NOMO-1 treated with dmso at 0.1 percent for 144 hours (cell line): ENCODE measurements around the gene PPIL4.

Source experiments
- DNase-seq: peaks from one replicate; lab custom pipeline; 2025; ENCODE audit not compliant: unreplicated experiment; lab: John Stamatoyannopoulos, UW

Gene PPIL4, protein sequence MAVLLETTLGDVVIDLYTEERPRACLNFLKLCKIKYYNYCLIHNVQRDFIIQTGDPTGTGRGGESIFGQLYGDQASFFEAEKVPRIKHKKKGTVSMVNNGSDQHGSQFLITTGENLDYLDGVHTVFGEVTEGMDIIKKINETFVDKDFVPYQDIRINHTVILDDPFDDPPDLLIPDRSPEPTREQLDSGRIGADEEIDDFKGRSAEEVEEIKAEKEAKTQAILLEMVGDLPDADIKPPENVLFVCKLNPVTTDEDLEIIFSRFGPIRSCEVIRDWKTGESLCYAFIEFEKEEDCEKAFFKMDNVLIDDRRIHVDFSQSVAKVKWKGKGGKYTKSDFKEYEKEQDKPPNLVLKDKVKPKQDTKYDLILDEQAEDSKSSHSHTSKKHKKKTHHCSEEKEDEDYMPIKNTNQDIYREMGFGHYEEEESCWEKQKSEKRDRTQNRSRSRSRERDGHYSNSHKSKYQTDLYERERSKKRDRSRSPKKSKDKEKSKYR

DNA sequence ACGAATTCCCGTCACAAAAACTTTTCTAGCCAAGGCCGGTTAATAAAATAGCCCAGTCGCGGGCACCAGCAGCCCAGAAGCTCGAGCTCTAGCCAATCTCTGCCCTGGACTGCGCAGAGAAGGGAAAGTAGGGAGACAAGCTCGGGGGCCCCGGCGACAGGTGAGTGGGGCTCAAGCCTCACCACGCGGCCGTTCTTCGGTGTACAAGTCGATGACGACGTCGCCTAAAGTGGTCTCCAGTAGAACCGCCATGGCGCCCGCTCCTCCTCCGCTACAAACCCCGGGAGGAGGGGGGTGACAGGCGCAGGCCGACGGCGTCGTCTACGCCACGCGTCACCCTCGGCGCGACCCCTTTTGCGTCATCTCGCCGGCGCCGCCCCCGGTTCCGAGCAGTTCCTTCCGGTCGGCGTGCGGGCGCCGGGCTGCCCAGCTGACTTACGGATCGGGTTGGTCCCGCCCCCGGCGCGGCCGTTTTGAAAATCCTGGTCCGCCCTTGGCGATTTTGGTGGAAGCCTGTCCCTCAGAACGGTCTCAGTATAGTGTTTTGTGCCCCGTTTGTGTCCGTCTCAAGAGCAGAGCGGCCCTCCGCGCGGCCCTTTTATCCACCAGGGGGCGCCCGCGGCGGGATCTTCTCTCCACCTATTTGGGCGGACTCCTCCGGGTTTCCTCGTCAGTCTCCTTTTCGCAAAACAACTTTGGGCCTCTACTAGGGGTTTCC lies at the start of gene PPIL4:
Gene PPIL4, minus strand, starts transcription at position 290 of the 718 bp plus-strand sequence. Its CDS starts 38 bp downstream, at position 252.
- peak; percentile 89 for DNase-seq

DNA sequence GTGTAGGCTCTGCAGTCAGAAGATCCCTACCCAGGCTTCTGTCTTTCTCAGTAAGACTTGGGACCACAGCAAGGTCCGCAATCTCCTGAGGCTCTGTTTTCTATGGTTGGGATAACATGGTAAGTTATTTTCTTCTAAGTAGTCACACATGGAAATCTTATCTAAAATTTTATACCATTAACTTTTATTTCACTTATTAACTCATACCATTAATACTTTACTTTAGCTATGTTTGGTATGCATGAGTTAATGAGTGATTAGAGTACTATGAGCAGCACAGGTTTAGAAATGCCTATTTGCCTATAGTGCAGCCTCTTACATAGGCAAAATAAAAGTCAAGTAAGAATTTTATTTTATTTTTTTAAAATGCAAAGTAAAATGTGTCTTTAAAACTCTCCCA lies 47.6 kb upstream of the PPIL4 start:
- DNase-seq, result no peak

DNA sequence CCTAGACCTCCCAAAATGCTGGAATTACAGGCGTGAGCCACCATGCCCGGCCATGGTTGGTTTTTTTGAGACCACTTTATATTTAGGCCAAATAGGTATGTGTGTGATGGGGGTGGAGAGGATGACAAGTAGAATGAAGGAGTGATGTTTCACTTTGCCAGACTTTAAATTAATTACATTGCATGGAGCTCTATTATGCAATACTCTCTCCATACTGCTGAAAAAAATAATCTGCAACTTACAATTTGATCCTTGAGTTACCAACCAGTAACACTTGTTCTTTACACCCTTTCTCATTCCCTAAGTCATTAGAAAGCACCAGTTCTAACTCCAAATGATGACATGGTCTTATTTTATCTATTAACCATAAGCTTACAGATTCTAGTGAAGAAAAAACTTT lies 47.1 kb upstream of the PPIL4 start:
- DNase-seq, result no peak

DNA sequence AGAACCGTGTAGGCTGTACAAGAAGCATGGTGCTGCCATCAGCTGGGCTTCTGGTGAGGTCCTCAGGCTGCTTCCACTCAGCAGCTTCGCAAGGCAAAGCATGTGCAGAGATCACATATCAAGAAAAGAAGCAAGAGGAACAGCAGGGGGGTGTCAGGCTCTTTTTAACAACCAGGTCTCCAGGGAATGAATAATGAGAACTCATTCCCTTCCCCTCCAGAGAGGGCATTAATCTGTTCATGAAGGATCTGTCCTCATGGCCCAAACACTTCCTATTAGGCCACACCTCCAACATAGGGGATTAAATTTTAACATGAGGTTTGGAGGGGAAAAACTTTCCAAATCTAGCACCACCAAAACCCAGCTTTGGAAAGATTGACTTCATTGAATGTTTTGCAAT lies 40.3 kb upstream of the PPIL4 start:
- DNase-seq, result no peak

DNA sequence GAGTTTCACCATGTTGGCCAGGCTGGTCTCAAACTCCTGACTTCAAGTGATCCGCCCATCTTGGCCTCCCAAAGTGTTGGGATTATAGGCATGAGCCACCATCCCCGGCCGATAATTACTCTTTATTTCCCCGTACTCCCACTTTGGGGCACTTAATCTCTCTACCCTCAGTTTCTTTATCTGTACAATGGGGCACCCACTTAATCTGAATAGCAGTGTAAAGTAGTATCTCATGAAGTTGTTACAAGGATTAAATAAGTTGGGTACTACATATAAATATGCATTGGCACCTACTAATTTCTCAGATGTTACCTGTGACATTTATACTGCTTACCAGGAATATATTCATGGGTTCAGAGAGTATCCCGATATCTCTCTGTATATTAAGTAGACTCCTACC lies 35.5 kb upstream of the PPIL4 start:
- no peak for DNase-seq

DNA sequence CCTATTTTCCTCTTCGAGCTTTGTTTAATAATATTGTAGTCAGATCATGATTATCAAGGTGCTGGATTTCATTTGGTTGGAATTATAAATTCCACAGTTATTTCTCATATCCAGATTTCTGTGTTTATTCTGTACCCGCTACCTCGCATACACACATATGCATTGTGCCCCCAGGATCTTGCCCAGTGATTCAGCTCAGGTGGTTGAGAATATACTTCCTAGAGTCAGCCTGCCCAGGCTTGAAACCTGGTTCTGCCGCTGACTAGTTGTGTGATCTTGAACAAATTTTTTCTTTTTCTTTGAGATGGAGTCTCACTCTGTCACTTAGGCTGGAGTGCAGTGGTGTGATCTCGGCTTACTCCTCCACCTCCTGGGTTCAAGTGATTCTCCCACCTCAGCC lies 35.0 kb upstream of the PPIL4 start:
- DNase-seq, result no peak

DNA sequence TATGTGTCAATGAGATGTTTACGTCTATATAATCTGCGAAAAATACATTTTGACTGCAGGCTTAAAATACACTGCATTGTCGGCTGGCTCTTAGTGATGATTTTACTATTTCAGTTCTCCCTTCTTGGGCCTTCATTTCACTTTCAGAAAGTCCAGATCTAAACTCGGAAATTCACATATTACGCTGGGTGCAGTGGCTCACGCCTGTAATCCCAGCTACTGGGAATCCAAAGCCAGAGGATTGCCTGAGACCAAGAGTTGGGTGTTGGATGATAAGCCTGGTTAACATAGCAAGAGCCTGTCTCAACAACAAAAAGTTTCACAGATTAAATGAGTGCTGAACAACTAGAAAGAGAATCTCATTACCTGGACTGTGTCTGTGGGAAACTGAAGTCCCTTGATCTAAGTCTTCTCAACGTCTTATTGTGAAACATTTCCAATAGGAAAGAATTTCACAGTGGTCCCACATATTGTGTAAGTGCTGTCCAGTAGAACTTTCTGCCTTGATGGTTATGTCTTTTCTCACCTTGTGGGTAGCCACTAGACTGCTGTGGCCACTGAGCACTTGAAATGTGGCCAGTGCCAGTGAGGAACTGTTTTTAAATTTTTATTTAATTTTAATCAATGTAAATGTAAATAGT lies 22.2 kb upstream of the PPIL4 start:
- no peak for DNase-seq

DNA sequence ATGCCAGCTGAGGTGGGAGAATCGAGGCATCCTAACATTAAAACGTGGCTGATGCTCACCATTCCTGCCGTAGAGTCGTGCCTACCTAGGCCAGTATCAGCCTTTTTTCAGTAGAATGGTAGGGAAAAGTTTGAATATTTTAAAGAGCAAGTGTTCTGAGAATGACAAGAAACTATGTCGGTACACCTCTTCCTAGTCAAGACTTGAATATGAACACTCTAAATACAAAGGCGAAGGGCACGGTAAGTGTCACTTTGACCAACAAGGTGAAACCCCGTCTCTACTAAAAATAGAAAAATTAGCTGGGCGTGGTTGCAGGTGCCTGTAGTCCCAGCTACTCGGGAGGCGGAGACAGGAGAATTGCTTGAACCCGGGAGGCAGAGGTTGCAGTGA lies 21.3 kb upstream of the PPIL4 start:
- no peak for DNase-seq

DNA sequence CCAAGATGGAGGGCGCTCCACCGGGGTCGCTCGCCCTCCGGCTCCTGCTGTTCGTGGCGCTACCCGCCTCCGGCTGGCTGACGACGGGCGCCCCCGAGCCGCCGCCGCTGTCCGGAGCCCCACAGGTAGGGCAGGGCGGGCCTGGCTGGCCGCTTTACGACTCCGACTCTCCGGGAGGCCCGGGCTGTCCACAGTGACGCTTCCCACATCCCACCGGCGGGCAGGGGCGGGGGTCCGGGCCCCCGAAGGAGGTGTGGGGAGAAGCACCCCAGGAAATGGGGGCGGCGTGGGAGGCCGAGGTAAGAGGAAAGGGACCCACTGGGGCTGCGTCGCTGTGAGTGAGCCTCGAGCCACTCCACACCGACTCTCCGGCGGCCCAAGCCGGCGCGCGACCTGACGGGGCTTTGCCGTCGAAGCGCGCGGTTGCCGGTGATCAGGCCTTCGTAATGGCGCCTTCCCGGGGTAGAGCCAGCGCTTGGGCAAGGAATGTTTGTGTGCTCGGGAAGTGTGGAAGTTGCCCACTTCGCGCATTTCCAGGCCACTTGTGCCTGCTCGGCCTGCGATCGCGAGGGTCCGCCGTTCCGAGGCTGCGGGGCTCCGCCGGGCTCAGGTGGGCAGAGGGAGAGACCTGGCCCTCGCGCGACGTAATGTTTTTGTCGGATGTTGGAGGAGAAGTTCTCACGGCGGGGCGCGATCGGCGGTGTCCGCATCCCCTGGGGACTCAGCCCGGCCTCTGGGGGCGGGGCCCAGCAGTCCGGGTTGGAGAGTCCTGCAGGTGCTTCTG lies 20.8 kb upstream of the PPIL4 start:
- DNase-seq, result peak; percentile 5

DNA sequence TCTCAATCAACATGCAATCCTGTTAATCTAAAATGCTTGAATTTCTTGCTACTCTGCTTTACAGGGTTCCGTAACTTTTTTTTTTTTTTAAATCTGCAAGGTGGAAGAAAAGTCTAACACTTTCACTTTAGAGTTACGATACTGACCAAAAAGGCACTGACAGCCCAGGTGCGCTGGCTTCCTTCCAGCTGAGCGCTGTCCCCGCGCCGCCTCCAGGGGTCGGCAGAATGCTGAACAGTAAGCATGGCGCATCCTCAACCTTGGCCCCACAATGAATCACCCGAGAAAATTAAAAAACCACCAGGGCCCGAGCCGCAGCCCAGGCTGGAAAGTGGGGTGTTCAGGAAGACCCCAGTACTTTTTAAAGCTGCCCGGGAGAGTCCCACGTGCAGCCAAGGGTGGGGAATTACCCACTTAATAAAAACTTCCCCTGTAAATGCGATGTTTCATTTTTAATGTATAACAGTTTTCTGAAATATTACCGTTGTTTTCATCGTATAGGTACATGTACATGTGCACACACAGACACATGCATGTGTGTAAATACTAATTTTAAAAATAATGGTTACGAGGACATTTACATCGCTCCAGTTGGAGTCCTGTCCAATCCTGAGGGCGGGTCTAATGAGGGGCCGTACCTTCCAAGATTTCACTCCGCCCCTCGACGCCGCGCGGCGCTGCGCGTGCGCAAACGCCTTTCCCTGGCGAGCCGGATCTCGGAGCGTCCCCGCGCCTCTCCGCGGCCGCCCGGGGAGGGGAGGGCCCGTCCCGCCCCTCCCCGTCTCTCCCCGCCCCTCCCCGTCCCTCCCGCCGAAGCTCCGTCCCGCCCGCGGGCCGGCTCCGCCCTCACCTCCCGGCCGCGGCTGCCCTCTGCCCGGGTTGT lies 19.9 kb upstream of the PPIL4 start, which contains the start of gene GINM1:
Gene GINM1, plus strand, starts transcription at position 849 of the 883 bp plus-strand sequence. CDS start 40 bp downstream, outside the sequence.
- peak; percentile 78 for DNase-seq

DNA sequence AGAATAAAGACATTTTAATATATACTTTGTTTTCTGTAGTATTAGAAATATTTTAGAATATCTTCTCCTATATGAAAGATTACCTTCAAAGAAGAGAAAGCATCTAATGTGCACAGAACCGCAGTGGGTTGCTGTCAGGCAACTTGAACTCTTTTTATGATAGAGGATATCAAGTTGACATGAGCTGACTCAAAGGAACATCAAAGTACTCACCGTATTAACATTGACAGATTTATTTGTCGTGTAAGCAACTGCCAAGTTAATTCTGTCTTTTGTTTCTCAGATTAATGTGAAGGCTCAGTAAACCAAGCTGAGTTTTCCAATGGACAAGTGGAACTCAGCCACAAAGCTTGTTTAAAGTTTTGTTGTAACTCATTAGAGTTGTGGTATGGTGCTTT lies 18.1 kb upstream of the PPIL4 start:
- DNase-seq, result no peak

DNA sequence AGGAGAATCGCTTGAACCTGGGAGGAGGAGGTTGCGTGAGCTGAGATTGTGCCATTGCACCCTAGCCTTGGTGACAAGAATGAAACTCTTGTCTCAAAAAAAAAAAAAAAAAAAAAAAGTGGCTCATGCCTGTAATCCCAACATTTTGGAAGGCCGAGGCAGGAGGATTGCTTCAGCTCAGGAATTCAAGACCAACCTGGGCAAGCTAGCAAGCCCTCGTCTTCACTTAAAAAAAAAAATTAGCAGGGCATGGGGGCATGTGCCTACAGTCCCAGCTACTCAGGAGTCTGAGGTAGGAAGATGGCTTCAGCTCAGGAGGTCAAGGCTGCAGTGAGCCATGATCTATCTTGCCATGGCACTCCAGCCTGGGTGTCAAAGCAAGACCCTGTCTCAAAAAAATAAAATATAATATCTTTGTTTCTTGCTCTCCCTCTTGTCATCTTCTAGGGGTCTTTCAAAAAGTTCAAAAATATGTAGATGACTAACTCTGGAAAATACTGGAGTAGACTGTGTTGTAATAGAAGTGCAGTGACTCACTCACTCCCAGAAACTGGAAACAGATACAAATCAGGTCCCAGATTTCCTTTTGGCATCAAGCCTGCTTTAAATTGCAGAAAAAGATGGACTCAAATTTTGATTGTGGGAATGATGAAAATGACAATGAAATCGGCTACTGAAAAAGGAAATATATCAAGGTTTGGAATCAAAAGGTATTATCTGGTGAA lies 17.5 kb upstream of the PPIL4 start:
- DNase-seq, result no peak

DNA sequence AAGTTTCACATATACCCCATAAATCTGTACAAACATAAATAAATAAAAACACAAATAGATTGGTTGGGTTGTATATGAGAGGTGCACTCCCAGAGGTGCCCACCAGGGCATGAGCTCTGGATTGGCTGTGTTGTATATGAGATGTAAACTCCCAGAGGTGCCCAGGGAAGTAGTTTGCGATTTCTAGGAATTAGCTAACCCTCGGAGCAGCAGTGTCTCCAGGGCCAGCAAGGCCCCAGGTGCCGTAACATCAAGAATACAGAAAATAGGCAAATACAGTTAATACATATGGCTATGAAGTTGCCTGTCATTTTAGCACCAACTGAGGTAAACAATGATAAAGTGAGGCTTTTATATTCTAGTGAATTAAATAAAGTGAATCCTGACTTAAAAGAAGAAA lies 14.9 kb upstream of the PPIL4 start:
- DNase-seq, result no peak

DNA sequence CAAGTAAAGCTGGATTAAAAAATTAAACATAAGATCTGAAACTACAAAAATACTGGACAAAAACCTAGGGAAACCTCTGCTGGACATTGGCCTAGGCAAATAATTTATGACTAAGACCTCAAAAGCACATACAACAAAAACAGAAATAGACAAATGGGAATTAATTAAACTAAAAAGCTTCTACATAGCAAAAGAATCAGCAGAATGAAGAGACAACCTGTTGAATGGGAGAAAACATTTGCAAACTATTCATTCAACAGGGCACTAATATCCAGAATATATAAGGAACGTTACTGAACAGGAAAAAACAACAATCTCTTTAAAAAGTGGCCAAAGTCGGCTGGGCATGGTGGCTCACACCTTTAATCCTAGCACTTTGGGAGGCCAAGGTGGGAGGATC lies 13.5 kb upstream of the PPIL4 start:
- DNase-seq, result no peak

DNA sequence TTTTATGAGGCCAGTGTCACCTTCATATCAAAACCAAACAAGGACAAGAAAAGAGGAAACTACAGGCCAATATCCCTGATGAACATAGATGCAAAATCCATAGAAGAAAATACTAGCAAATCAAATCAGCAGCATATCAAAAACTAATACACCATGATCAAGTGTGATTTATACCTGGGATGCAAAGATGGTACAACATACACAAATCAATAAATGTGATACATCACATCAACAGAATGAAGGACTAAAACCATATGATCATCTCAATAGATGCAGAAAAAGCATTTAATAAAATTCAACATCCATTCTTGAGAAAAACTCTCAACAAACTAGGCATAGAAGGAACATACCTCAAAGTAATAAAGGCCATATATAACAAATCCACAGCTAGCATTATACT lies 12.2 kb upstream of the PPIL4 start:
- DNase-seq, result no peak

DNA sequence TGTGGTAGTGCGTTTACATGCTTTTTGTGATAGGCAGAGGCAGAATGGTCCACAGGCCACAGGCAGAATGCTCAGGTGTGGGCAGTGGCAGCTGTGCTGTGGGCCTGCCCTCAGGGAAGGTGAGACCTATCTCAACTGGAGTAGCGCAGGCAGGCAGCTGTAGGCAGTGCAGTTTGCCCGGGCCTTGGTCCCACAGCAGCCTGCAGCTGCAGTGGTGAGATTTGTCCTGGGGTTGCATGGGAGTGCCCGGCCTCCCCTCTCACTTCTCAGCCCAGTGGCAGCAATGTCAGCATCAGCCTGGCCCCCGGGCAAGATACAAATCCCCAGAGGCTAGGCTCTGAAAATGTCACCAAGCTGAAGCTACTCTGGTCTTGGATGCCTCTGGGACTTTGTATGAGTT lies 6.1 kb upstream of the PPIL4 start:
- no peak for DNase-seq

DNA sequence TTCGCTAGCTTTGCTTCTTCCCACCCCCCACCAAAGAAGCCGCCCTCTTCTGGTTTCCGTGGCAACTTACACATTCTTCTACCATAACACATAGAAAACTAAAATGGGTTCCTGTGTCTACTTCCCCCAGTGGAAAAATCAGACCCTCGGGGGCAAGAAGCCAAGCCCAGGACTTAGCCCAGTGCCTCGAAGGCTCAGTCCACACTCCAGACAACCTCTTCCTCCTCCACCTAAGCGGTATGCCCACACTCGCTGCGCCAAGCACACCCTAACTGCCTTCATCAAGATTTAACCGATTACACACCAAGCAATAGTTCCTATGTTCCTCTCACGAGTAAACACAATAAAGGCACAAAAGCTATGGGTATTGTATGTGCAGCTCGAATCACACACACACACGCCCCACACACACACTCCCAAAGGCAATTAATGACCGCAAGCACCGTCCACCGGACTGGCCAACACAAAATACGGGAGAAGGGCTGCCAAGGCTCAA lies 537 bp downstream of the PPIL4 start:
- peak; percentile 39 for DNase-seq

DNA sequence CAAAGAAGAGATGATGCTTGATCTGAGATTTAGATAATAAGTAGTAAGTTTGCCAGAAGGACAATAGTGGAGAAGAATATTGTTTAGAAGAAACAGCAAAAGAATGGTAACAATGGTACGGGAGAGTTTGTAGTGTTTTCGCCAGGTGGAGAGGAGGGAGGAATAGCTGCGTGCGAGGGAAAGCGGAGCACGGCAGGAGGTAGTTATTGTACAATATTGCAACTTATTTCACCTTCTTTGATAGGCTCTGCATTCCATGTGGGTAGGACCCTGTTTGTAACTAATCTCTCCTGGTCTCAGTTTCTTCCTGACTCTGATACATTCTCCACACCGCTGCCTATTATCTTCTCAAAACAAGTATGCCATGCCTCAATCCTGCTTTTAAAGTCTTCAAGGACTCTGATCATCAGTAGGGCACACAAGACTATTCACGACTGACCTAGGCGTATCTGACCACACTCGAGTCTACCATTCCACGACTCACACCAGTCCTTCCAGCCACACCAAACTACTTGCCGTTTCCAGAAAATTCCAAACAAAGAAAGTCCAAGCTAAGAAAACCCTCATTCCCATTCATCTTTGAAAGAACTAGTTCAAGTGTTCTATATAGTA lies 1.1 kb downstream of the PPIL4 start:
- DNase-seq, result no peak

DNA sequence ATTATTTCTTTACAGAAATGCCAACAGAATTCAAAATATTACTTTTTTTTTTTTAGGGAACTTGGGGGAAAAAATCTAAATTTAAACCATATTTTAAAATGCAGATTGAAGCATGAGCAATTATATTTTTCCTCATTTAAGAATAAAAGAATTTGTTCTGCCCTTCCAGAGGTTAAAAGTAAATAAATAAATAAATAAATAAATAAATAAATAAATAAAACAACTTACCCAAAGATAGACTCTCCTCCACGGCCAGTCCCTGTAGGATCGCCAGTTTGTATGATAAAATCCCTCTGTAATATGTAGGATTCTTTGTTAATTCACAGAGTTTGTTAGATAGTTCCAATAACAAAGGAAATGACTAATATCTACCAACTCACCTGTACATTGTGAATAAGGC lies 4.7 kb downstream of the PPIL4 start:
- no peak for DNase-seq
